Thyroid gland (tissue), 4 donors: Measurements from ENCODE around the gene ANKRD60. TPM values are rescaled to one million over a fixed set of nuclear protein-coding genes. Genes with fewer than 3 reads are reported as not detected.
A peak's percentile ranks its signal among the peaks of the same experiment; 100 is the strongest.

Experiments used
- DNase-seq, 2 donors: peaks; one replicate each; pipeline ENCODE4 v3.0.0-alpha.2; 2019
- H3K27ac ChIP-seq, 3 donors: fragments of 200-600 bp; sonication (generic); 1 replicate in 2 of 3; 2 replicates in 1 of 3; pipeline ENCODE4 v1.5.1; 2016 to 2019; ENCODE audit warnings: mild to moderate bottlenecking in 1 of 3, moderate library complexity in 1 of 3
- H3K27me3 ChIP-seq: fragments of 200-600 bp; sonication (generic); one replicate; pipeline ENCODE4 v1.5.1; 2019
- H3K36me3 ChIP-seq, 2 donors: fragments of 200-600 bp; sonication (generic); one replicate each; pipeline ENCODE4 v1.5.1; 2016 to 2019
- H3K4me1 ChIP-seq, 2 donors: fragments of 200-600 bp; sonication (generic); one replicate each; pipeline ENCODE4 v1.5.1; 2017 to 2019
- H3K4me3 ChIP-seq, 3 donors: fragments of 200-600 bp; sonication (generic); replicated peaks in 1 of 3; 1 replicate in 2 of 3; 2 replicates in 1 of 3; pipeline ENCODE4 v1.5.1; 2016; ENCODE audit warnings: mild to moderate bottlenecking in 1 of 3
- H3K9me3 ChIP-seq: fragments of 200-600 bp; sonication (generic); one replicate; pipeline ENCODE4 v1.5.1; 2017
- CTCF ChIP-seq, 6 experiments: fragments of 200-600 bp in 3 of 6; fragments of 450-650 bp in 3 of 6; sonication (generic) in 3 of 6; IDR thresholded peaks; one replicate each; pipeline ENCODE4 v1.5.1; 2016 to 2019; ENCODE audit warnings: antibody characterized with exemption in 6 of 6, mild to moderate bottlenecking in 2 of 6, inconsistent platforms in 1 of 6, moderate library complexity in 1 of 6
- POLR2A ChIP-seq, 2 donors: fragments of 450-650 bp; IDR thresholded peaks; one replicate each; pipeline ENCODE4 v1.6.1; 2017; ENCODE audit warnings: antibody characterized with exemption in 2 of 2, mild to moderate bottlenecking in 2 of 2, moderate library complexity in 1 of 2
- WGBS, 2 donors: methylation state at CpG; one replicate each; pipeline ENCODE4 v1.1.5; 2017; 5-methylcytosine and 5-hydroxymethylcytosine counted together
- intact Hi-C: fragments of 100-400 bp; cut with DNase I; formaldehyde crosslinking; loops from one replicate; pipeline ENCODE4 v1.15.1; 2023
- total RNA-seq, 4 donors: library from RNA; depleted of rRNA; stranded (reverse); fragments of >200 nt; gene quantifications; one replicate each; pipeline ENCODE4 v1.2.3, GENCODE V29; 2016

ANKRD60 gene
- total RNA-seq, 4 donors from 2014 or later: not detected

DNA sequence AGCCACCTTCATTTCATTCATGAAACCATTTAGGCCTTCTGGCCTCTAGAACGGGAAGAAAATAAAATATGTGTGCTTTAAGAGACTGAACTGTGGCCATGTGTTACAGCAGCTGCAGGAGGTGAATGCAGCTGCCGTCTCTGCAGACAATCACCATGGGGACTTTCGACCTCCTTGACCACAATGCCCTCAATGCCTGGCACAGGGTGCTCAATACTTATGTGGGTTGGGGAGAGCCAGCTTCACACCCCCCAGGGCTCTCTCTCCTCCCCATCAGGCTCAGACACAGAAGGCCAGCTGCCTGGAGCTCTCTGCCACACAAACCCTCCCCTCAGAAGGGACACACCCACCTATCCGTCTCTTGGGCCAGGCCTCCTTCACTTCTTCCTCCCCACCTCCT, 43.5 kb downstream of the ANKRD60 start:
- intact Hi-C loops: no loop called here
- TF ChIP-seq CTCF (IDR thresholded peaks at IDR 0.05) (no peak), POLR2A (IDR thresholded peaks at IDR 0.05) (no peak)
- no peaks in the 10 kb centered on the region for H3K9me3 ChIP-seq
- H3K4me1 ChIP-seq: no peaks in the 10 kb centered on the region
- H3K4me3 ChIP-seq: no peak overlapping the region
- H3K27me3 ChIP-seq: no peaks in the 10 kb centered on the region
- H3K27ac ChIP-seq: no peak overlapping the region
- 88 to 89% methylated on average over 4 of the region's 4 CpGs for WGBS, 2 donors
- no peak for DNase-seq
- H3K36me3 ChIP-seq: no peaks in the 10 kb centered on the region

DNA sequence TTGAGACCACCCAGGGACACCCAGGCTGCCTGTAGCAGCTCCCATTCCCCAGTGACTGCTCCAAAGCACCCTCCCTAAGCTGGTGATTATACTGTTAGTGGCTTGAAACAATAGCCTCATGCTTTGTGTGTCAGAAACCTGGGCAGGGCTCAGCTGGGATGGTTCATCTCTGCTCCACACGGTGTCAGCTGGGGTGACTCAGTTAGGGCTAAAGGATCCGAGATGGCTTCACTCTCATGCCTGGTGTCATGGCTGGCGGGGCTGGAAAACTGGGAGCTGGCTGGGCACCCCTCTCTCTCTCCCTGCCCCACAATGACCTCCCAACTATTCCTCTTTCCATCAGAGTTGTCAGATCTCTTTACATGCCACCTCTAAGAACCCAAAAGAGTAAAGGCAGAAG, 44.4 kb downstream of the ANKRD60 start:
- no peak overlapping the region for H3K4me3 ChIP-seq
- TF ChIP-seq CTCF (IDR thresholded peaks at IDR 0.05) (no peak), POLR2A (IDR thresholded peaks at IDR 0.05) (no peak)
- WGBS, 2 donors: 79 to 80% methylated on average over 3 of the region's 3 CpGs
- no peaks in the 10 kb centered on the region for H3K36me3 ChIP-seq
- no peak for DNase-seq
- H3K9me3 ChIP-seq: no peaks in the 10 kb centered on the region
- H3K4me1 ChIP-seq: peaks cover 0 to 8% of the 10 kb centered on the region in 2 donors
- H3K27ac ChIP-seq: no peak overlapping the region
- H3K27me3 ChIP-seq: no peaks in the 10 kb centered on the region
- intact Hi-C loops: no loop called here

DNA sequence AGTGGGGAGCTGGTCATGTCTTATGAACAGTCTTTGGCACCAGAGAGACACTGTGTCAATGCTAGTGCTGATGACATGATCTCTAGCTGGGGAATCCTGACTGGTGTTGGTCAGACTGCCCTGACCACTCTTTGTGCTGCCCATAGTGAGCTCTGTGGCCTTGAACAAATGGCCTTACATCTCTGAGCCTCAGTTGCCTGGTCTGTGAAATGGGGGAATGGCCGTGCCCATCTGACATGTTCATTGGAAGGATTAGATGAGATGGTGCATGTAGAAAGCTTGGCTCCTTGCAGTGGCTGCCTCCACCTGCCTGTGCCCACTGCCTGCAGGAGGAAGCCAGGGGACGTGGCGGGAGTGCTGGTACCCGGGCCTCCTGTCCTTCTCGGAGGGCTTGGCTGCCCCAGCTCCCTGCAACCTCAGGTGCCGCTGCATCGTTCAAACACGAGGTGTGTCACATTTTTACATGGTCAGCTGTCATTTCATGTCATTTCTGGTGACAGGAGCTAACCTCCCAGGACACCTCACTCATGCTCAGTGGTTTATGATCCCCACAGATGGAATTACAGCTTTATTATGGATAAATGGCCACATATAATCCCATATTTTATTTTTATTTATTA, 45.8 kb downstream of the ANKRD60 start:
- no peaks in the 10 kb centered on the region for H3K27me3 ChIP-seq
- no peak overlapping the region for H3K27ac ChIP-seq
- H3K4me1 ChIP-seq: peaks cover 0 to 8% of the 10 kb centered on the region in 2 donors
- H3K9me3 ChIP-seq: no peaks in the 10 kb centered on the region
- H3K4me3 ChIP-seq: no peak overlapping the region
- TF ChIP-seq POLR2A (IDR thresholded peaks at IDR 0.05) (no peak), CTCF (IDR thresholded peaks at IDR 0.05) (no peak)
- no peaks in the 10 kb centered on the region for H3K36me3 ChIP-seq
- DNase-seq: no peak
- intact Hi-C loops: no loop called here
- 77 to 88% methylated on average over 7 to 8 of the region's 8 CpGs for WGBS, 2 donors

GRCh38 chr20:58179432-58180099, 48.9 kb downstream of the ANKRD60 start:
- Histone ChIP-seq H3K9me3 (no peaks in the 10 kb centered on the region), H3K4me1 (peaks cover 0 to 8% of the 10 kb centered on the region in 2 donors), H3K4me3 (no peak overlapping the region), H3K27ac (no peak overlapping the region), H3K27me3 (no peaks in the 10 kb centered on the region), H3K36me3 (no peaks in the 10 kb centered on the region)
- 0 to 3% methylated on average over 28 to 32 of the region's 46 CpGs for WGBS, 2 donors
- intact Hi-C loops: loop anchor here (2.0 kb wide), 1 partner anchor 525 kb away; no protein-coding TSS in a partner anchor
- peak; percentile 21 to 23 for DNase-seq
- TF ChIP-seq POLR2A (IDR thresholded peaks at IDR 0.05) (no peak), CTCF (IDR thresholded peaks at IDR 0.05) (peak; percentile 56 to 98 (median 88))

DNA sequence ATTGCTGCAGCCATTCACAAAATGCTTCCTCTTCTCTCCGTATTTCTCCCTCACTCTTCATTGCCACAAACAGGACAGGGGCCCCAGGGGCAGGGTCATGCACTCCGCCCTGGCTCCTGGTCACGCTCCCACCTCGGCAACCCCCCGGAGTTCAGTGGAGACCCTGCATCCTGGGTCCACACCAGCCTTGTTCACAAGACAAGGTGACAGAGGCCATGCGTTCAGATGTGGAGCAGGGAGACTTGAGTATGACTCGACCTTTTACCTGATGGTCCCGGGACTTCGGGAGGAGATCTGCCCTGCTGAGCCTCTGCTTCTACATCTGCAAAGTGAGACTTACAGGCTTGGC, 49.4 kb downstream of the ANKRD60 start:
- Histone ChIP-seq H3K4me1 (peaks cover 0 to 8% of the 10 kb centered on the region in 2 donors), H3K27ac (no peak overlapping the region), H3K27me3 (no peaks in the 10 kb centered on the region), H3K4me3 (no peak overlapping the region), H3K36me3 (no peaks in the 10 kb centered on the region), H3K9me3 (no peaks in the 10 kb centered on the region)
- WGBS, 2 donors: 47 to 56% methylated on average over 9 of the region's 9 CpGs
- no peak for DNase-seq
- TF ChIP-seq CTCF (IDR thresholded peaks at IDR 0.05) (no peak), POLR2A (IDR thresholded peaks at IDR 0.05) (no peak)
- intact Hi-C loops: loop anchor here (2.0 kb wide), 1 partner anchor 524 kb away; no protein-coding TSS in a partner anchor
